Fibroblast of skin of right quadriceps (primary cell): Measurements from ENCODE around the gene IPO11.

ENCODE experiments used
- DNase-seq: peaks from one replicate; pipeline ENCODE4 v3.0.0-alpha.2; 2013

Gene IPO11

DNA sequence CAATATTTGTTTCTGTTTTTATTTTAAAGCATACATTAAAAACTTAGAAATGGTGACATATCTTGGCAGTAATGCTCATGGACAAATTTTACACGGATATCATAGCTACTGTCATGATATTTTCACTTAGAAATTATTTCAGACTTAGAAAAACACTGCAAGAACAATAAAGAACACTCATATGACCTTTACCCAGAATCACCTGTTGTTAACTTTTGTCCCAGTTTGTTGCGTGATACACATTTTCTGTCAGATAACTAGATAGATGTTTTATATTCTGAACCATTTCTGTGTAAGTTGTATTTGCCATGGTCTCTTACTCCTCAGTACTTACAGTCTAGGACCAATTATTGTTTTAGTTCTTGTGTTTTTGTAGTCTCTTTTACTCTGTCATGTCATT, 162.5 kb downstream of the IPO11 start:
- DNase-seq: no peak

DNA sequence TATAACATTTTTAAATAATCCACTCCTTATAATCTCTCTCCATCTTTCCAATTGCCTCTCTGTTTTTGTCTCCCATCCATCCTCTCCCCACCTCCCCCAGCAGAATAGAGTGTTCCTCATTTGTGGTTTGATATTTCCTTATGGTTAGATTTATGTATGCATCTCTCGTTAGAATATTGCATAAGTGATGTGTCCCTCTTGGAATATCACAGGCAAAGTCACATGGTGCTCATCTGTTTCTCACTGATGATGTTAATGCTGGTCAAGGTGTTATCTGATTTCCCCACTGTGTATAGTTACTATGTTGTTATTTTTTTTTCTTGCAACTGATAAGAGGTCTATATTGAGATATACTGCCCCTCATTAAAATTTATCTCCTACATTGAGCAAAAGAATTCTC, 162.9 kb downstream of the IPO11 start:
- no peak for DNase-seq

DNA sequence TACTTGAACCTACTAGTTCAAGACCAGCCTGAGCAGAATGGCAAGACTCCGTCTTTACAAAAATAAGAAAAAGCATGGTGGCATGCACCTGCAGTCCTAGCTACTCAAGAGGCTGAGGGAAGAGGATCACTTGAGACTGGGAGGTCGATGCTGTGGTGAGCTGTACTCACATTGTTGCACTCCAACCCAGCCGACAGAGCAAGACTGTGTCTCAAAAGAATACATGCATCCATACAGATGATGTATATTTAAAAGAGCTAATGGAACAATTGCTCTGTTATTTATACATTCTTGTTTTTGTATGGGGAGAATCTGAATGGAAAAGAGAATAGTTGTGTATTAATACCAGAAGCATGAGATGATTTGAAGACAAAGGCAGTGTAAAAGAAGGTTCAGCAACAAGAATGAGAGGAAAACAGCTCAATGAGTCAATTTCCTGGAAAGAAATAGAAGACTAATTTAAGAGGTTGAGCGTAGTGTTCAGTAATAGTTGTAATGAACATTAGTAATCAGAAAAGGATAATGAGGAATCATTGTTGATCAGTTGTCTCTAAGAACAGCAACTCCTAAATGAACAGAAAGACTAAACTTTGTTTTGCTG, 164.1 kb downstream of the IPO11 start:
- no peak for DNase-seq

GRCh38 chr5:62577488-62577887, 164.9 kb downstream of the IPO11 start:
- no peak for DNase-seq

- peak; percentile 44 for DNase-seq
Observed at GRCh38 chr5:62578540-62578939, 166.0 kb downstream of the IPO11 start, which contains the start of gene LRRC70. Gene LRRC70, plus strand, starts transcription at chr5:62578819. Its CDS starts 620 bp downstream, at chr5:62579439.

DNA sequence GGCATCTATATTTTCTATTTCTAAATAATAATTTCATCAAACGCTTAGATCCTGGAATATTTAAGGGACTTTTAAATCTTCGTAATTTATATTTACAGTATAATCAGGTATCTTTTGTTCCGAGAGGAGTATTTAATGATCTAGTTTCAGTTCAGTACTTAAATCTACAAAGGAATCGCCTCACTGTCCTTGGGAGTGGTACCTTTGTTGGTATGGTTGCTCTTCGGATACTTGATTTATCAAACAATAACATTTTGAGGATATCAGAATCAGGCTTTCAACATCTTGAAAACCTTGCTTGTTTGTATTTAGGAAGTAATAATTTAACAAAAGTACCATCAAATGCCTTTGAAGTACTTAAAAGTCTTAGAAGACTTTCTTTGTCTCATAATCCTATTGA, 167.2 kb downstream of the IPO11 start:
- DNase-seq: no peak

DNA sequence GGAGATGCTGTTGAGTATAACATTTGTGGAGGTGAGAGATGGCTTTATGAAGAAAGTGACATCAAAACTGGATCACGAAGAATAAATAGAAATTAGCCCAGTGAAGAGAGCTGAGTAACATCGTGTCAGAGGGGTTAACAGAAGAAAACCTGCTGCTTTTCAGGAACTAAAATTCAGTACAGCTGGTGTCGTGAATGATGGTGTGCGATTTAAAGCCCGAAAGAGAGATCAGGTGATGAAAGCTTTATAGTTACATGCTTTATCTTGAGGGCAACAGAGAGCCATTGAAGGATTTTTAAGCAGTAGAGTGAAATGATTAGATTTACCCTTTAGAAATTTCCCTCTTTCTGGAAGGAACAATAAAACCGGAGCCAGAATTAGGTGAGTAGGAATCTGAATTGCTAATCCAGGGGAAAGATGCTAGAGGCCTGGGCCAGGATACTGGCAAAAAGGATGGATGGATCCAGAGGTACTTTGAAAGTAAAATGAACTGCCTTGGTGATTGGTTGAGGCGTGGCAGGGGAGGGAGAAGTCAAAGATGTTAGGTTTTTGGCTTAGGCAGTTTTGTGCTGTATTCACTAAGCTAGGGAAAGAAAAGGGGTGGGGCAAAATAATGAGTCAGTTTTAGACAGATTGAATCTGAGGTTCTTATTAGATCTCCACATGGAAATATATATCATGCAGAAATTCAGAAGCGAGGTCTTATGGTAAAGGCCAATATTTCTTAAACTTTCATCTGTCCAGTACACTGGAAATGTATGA, 169.5 kb downstream of the IPO11 start:
- no peak for DNase-seq

GRCh38 chr5:62584391-62584790, 171.8 kb downstream of the IPO11 start:
- no peak for DNase-seq

GRCh38 chr5:62585306-62585705, 172.7 kb downstream of the IPO11 start:
- DNase-seq: no peak

DNA sequence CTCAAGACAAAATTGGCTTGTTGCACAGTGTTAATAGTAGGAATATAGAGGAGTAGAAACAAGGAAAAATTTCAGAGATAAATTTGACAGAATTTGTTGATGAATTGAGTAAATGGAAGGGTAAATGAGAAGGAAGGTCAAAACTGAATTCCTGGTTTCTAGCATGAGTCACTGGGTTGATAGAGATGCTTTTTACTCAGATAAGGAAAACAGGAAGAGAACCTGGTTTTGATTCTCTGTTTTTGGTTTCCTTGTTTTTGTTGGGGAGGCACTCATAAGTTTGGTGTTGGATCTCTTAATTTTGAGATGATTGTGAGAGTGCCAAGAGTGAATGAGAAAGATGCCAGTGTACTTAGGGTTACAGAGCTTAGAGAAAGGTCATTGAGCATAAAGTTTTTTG, 173.2 kb downstream of the IPO11 start:
- no peak for DNase-seq

GRCh38 chr5:62587737-62588136, 175.2 kb downstream of the IPO11 start:
- no peak for DNase-seq

DNA sequence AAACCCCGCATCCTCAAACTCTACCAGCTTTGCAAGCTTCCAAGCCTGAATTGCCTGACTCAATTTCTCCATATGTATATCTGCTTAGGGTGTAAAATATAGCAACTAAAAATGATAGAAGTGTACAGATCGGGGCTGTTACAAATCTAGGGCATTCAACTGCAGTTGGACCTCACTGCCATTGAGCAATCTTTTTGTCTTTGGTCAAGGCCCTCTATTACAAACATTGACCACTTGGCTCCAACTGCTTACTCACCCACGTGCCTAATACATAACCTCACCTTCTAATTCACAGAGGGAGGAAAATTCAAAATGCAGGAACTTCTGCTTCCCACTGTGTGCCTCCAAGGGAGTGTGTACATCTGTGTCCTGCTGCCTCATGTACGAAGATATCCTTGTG, 176.1 kb downstream of the IPO11 start:
- DNase-seq: no peak

GRCh38 chr5:62589504-62589903, 176.9 kb downstream of the IPO11 start:
- no peak for DNase-seq

DNA sequence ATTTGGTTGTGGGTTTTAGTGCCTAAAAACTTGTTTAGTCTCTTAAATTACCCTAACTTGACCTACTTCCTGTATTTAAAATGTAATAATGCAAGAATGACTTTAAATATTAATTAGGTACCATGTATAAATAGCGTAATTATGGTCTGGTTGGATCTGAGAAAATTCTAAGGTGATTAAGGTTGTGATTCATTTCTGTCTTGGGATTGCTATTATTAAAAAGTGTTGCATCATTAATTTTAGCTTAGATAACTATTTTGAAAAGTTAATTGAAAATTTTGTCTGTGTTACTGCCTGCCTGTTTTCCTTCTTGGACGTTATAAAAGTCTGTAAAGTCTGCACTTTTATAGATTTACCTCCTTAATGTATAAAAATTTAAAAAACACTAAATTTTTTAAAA, 177.8 kb downstream of the IPO11 start:
- no peak for DNase-seq

DNA sequence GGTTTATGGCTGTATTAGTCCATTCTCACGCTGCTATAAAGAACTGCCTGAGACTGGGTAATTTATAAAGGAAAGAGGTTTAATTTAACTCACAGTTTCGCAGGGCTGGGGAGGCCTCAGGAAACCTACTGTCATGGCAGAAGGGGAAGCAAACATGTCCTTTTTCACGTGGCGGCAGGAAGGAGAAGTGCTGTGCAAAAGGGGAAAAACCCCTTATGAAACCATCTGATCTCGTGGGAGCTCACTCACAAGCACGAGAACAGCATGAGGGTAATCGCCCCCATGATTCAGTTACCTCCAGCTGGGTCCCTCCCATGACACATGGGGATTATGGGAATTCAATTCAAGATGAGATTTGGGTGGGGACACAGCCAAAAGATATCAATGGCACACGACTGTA, 180.0 kb downstream of the IPO11 start:
- no peak for DNase-seq

GRCh38 chr5:62593331-62593730, 180.8 kb downstream of the IPO11 start:
- DNase-seq: no peak

GRCh38 chr5:62594364-62594984, 181.9 kb downstream of the IPO11 start:
- DNase-seq: no peak

GRCh38 chr5:62596096-62596495, 183.5 kb downstream of the IPO11 start:
- peak; percentile 28 for DNase-seq

GRCh38 chr5:62596691-62597090, 184.1 kb downstream of the IPO11 start:
- DNase-seq: peak; percentile 21

- DNase-seq: no peak
Observed at GRCh38 chr5:62597314-62597713, 184.8 kb downstream of the IPO11 start.

DNA sequence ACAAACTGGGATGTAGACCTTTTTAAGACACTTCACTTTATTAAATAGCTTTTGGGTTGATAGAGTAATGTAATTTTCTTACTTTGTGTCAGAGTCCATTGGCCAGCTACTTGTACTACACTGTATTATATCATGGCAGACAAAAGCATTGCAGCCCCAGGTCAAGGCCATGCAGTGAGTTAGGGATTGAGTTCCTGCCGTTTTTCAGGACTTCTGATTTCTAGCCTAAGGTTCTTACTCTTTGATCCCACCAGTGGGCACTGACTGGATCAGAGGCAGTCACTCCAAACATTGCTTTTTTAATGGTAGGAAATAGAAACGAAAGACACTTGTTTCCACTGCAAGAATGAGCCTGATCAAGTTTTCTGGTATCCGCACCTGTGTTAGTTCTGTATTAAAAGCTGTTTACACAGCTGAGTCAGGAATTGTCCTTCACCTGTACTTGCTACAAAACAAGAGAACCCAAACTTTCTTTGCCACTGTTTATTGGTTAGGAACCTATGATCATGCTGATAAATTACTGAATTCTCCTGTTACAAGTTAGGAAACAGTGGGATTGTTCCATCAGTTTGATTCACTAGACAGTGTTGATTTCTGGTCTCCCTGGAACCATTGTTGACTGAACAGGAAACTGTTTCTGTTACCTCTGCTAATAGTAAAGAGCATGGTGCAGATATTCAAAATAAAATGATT, 188.1 kb downstream of the IPO11 start:
- no peak for DNase-seq

- no peak for DNase-seq
Observed at GRCh38 chr5:62603934-62604333, 191.4 kb downstream of the IPO11 start.

- no peak for DNase-seq
Observed at GRCh38 chr5:62605638-62606037, 193.1 kb downstream of the IPO11 start.

- DNase-seq: no peak
Observed at GRCh38 chr5:62606878-62607277, 194.3 kb downstream of the IPO11 start.
